SH-SY5Y (cell line): ENCODE results near the gene GET3.

Source experiments
- GATA2 ChIP-seq: IDR thresholded peaks from 2 replicates; pipeline ENCODE4 v1.6.1; 2011; ENCODE audit warnings: mild to moderate bottlenecking, low read depth, low read length
- GATA3 ChIP-seq: IDR thresholded peaks from 2 replicates; pipeline ENCODE4 v1.6.1; 2011; ENCODE audit warnings: low read depth, mild to moderate bottlenecking, low read length, moderate library complexity

GRCh38 chr19:12726988-12727316 is 10.3 kb upstream of the GET3 start:
- no peak for TF ChIP-seq GATA2
- TF ChIP-seq GATA3, result no peak
